Stimulated activated naive CD4-positive, alpha-beta T cell (primary cell): Measurements from ENCODE around the gene POLH.
"Not testable (repeated sequence)": the region's sequence is repeated elsewhere in the genome, so short reads cannot be mapped to it uniquely, and the experiment has no call there.

Source experiments
- DNase-seq, 6 experiments: peaks; one replicate each; lab custom pipeline; 2025; lab: John Stamatoyannopoulos, UW

POLH gene

GRCh38 chr6:43575772-43576551 is at the start of gene POLH, which contains the start of gene XPO5:
Gene POLH (plus strand): TSS chr6:43576185. CDS start chr6:43582320, 6,135 bp downstream.
Gene XPO5 (minus strand): TSS chr6:43576038. CDS start chr6:43575864, 174 bp downstream.
- peak; percentile 76 to 88 (median 86) for DNase-seq

GRCh38 chr6:43532201-43532600 is 43.8 kb upstream of the POLH start:
- DNase-seq = no peak

GRCh38 chr6:43538986-43539385 is 37.0 kb upstream of the POLH start:
- DNase-seq = not testable (repeated sequence)

- not testable (repeated sequence) for DNase-seq
Measured at GRCh38 chr6:43539409-43539808, 36.6 kb upstream of the POLH start.

GRCh38 chr6:43540507-43540906 is 35.5 kb upstream of the POLH start:
- no peak for DNase-seq

GRCh38 chr6:43541774-43542471 is 34.1 kb upstream of the POLH start:
- no peak for DNase-seq

DNA sequence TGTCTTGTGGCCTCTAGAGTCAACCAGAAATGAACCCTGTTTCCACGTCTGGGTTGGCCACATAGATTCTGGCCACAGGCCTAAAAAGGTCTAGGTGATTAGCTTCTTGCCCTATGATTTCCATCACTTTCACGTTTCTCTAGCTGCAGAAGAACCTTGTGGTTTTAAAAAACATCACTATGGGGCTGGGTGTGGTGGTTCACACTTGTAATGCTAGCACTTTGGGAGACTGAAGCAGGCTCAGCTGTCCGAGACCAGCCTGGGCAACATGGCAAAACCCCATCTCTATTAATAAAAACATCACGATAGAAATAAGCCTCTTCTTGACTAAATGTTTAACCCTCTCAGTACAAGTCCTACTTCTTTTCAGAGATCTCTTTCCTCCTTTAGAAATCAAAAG is 31.5 kb upstream of the POLH start:
- DNase-seq = no peak

DNA sequence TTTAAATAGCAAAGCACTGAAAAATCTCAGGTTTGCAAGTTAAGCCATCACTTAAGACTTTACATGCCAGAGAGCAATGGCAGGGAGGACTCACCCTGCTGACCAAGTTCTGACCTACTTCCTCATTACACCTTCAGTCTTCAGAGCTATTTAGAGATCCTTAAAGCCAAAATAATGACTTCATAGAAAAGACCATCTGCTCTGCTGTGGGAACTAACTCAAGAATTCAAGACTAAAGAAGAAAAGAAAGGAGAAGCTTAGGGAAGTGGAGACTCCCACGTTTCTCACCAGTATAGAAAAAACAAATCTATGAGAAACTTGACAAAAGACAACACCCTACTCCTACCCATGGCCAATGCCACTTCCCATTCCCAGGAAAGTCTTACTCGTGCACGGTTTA is 28.8 kb upstream of the POLH start:
- no peak for DNase-seq

DNA sequence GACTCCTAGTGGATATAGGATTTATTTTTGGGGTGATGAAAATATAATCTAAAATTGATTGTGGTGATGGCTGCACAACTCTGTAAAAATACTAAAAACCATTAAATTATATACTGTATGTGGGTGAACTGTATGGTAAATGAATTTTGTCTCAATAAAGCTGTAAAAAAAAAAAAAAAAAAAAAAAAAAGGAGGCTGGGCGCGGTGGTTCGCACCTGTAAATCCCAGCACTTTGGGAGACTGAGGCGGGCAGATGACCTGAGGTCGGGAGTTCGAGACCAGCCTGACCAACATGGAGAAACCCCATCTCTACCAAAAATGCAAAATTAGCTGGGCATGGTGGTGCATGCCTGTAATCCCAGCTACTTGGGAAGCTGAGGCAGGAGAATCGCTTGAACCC is 18.4 kb upstream of the POLH start:
- DNase-seq = not testable (repeated sequence)

DNA sequence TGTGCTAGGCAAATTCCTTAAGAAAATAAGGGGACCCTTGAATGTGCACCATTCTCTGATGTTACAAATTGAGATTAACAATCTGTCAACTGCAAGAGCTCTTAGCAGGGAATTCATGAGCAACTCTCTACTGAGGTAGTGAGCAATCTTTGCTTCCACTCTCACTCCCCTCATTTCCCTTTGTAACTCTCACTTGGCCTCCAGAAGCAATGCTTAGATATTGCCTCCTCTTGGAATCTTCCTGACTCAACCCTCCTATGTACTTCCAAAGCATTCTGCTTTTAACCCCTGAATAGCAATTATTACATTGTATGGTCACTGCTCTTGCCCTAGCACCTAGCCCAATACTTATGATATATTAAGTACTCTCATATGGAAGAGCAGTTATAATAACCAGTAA is 16.7 kb upstream of the POLH start:
- DNase-seq = no peak

GRCh38 chr6:43570876-43571441 is 5.0 kb upstream of the POLH start:
- no peak for DNase-seq

DNA sequence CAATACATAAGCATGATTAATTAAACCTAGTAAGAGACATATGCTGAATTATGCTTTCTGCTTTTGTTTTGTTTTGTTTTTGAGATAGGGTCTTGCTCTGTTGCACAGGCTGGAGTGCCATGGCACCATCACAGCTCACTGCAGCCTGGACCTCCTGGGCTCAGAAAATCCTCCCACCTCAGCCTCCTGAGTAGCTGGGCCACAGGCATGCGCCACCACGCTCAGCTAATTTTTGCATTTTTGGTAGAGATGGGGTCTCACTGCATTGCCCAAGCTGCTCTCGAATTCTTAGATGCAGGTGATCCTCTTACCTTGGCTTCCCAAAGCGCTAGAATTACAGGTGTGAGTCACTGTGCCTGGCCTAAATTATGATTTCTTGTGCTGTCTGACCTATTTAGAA is 4.0 kb upstream of the POLH start:
- no peak for DNase-seq

GRCh38 chr6:43575105-43575771 is 747 bp upstream of the POLH start:
- peak in 1 of 6 experiments; percentile 21 for DNase-seq

GRCh38 chr6:43578748-43579147 is 2.8 kb downstream of the POLH start:
- DNase-seq = no peak

GRCh38 chr6:43579171-43579570 is 3.2 kb downstream of the POLH start:
- no peak for DNase-seq

DNA sequence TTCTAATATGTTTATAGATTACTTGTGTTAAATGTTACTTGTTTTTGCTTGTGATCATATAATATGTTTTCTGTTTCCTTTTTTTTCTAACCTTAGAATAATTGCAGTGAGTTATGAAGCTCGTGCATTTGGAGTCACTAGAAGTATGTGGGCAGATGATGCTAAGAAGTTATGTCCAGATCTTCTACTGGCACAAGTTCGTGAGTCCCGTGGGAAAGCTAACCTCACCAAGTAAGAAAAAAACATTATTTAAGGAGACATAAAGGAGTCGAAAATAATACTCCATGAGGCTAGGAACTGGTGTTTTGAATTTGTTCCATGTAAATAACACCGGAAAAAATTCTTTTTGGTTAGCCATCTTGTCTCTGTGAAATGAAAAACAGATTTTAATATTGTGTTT is 6.9 kb downstream of the POLH start:
- DNase-seq = no peak

DNA sequence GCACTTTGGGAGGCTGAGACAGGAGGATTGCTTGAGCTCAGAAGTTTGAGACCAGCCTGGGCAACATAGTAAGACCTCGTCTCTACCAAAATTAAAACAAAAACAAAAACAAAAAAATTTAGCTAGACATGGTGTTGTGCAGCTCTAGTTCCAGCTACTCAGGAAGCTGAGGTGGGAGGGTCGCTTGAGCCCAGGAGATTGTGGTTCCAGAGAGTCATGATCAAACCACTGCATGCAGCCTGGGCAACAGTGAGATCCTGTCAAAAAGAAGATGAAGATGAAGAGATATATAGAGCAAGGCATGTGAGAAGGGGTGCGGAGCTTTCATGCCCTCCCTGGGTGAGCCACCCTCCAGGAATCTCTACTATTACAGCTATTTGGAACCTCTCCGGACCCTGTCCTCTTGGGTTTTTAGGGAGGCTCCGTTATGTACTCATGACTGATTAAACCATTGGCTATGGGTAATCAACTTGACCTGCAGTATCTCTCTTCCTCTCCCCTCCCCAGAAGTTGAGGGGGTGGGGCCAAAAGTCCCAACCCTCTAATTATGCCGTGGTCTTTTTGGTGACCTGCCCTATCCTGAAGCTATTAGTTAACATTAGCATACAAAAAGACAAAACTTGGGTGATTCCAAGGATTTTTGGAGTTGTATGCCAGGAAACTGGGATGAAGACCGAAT is 9.0 kb downstream of the POLH start:
- DNase-seq = no peak

GRCh38 chr6:43588194-43588593 is 12.2 kb downstream of the POLH start:
- no peak for DNase-seq

- DNase-seq = not testable (repeated sequence)
Measured at GRCh38 chr6:43589564-43589963, 13.6 kb downstream of the POLH start.

GRCh38 chr6:43593938-43594337 is 18.0 kb downstream of the POLH start:
- DNase-seq = no peak

GRCh38 chr6:43600595-43600994 is 24.6 kb downstream of the POLH start:
- no peak for DNase-seq

GRCh38 chr6:43604174-43604573 is 28.2 kb downstream of the POLH start:
- DNase-seq = no peak
